D721Med (cell line): ENCODE data around the gene LRRC72.

Source experiments
- DNase-seq: peaks from one replicate; pipeline ENCODE4 v3.0.0; 2011; ENCODE audit warnings: low spot score; ENCODE audit not compliant: insufficient read length
- FAIRE-seq: peaks from 2 replicates; lab custom pipeline; 2011; peaks lifted over from hg19 to GRCh38; lab: Jason Lieb, UNC
- TF ChIP-seq, protein P1 (sequence below): IDR thresholded peaks from 2 replicates; pipeline ENCODE4 v1.5.1; 2012; ENCODE audit warnings: mild to moderate bottlenecking, control low read depth; ENCODE audit not compliant: insufficient read depth; ENCODE audit errors: missing control alignments

The LRRC72 gene

DNA sequence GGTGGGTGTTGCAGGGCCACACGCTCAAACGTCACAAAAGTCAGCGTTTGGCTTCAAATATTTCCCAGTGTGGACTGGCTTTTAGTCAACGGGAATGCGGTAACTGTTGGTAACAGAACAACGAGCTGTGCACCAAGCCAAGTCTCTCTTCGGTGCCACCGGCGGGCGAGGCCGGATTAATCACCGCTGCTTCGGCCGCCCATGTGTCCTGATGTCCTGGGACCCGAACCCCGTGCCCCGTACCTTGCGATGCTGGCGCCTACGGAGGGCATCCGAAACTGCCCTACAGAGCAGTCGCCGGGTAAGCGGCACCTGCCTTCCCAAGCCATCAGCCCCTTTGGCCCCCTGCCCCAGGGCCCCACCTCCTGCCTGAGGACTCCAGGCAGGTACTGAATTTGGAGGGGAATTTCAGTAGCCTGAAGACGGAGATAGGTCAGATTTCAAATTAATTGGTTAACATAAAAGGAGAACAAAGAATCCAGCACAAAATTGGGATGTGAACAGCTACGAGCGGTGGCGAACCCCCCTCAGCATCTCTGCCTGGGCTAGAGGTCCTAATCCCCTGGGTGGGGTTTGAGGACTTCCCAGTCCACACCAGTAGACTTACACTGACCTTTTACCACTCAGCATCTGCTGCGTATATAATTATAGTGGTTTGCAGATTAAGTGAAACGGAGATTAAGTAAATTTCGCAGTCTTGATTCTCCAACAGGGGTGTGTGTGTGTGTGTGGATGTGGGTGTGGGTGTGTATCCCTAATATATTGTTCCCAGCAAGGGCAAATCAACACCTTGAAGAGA lies at the start of gene LRRC72:
Gene LRRC72 (plus strand): TSS at position 84 of the 799 bp plus-strand sequence. CDS start 128 bp downstream, at position 212.
- DNase-seq (no peak), FAIRE-seq (no peak)
- TF ChIP-seq, protein P1, sequence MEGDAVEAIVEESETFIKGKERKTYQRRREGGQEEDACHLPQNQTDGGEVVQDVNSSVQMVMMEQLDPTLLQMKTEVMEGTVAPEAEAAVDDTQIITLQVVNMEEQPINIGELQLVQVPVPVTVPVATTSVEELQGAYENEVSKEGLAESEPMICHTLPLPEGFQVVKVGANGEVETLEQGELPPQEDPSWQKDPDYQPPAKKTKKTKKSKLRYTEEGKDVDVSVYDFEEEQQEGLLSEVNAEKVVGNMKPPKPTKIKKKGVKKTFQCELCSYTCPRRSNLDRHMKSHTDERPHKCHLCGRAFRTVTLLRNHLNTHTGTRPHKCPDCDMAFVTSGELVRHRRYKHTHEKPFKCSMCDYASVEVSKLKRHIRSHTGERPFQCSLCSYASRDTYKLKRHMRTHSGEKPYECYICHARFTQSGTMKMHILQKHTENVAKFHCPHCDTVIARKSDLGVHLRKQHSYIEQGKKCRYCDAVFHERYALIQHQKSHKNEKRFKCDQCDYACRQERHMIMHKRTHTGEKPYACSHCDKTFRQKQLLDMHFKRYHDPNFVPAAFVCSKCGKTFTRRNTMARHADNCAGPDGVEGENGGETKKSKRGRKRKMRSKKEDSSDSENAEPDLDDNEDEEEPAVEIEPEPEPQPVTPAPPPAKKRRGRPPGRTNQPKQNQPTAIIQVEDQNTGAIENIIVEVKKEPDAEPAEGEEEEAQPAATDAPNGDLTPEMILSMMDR, result no peak

DNA sequence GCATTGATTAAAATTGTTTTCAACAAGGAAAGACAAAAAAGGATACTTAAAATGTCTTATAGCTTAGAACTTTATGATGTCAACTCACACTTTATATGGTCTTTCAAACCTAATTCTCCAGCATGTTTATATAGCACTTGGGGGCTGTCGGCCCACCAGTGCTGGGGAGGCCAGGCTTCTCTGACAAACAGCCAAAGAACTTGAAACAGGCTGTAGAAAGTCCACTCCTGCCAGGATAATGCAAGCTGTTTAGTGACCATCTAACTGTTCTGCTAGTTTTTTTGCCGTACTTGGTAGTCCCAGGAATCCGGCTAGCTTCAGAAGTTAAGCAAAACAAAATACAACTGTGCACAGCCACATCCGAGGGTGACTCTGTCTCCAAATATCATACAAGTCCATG lies 47.5 kb upstream of the LRRC72 start:
- DNase-seq, result no peak
- FAIRE-seq, result no peak
- TF ChIP-seq, protein P1, result no peak

DNA sequence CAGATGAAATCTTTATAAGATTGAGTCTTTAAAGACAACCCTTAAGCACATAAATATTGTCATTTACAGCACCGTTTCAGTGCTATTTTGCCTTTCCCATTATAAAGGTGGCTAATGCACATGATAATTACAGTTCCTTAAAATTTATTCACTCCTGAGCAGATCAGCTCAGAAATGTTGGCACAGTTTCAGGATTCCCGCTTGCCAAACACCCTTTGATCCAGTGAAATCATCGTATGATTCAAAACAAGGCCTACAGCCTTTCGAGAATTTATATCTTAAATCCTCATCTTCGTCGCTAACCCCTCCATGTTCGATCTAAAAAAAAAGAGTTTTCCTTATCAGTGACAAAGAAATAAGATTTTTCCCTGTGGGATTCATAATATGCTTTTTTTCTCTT lies 47.0 kb upstream of the LRRC72 start:
- TF ChIP-seq, protein P1, result no peak
- FAIRE-seq, result no peak

DNA sequence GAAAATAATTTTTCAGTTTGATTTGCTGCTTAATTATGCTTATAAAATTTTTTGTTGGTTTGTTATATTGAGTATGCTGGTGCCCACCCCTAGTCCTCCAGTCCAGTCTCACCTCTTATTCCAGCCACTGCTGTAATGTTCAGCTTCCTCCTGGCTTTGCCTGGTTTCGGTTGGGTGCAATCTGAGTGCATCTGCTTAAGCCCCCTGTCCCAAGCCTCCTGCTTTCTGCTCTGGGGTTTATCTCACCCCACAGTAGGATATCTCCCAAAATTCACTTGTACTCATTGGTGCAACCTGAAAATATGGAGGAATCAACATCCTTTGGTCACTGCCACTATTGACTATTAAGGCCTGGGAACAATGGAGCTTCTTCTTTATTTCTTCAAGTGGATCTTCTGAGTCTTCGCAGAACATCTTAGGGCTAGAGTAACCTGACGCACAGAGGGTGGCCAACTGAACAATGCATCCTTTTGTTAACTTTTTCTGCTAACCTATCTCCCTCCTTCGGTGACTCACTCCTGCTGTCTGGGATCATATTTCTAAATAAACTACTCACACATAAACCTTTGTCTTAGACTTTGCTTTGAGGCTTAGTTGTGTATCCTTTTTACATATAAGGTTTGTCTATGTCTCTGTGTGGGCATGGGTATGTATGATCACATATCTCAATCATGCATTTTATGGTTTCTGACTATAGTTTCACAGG lies 42.0 kb upstream of the LRRC72 start:
- DNase-seq (no peak), FAIRE-seq (peak; percentile 79)

More for the DNA sequence above, 47.0 kb upstream of the LRRC72 start:
- DNase-seq, result no peak

DNA sequence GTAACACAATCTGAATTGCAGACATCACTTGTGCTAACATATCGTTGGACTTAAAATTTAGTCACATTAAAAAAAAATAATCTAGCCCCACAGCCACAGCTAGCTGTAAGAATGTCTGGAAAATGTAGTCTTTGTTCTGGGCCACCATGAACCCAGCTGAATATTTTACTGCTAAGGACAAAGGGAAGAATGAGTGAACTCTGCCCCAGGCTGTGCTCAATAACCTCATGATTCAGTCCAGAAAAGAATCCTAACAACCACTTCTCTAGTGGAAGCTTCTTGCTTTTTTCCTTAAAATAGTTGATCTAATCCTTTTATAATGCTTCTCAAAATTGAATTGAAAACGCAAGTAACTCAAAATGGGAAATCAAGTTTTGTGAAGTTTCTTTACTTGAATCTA lies 35.5 kb upstream of the LRRC72 start:
- FAIRE-seq (no peak), DNase-seq (no peak)
- TF ChIP-seq, protein P1, result no peak

More for the DNA sequence above, 42.0 kb upstream of the LRRC72 start:
- TF ChIP-seq, protein P1, result no peak

DNA sequence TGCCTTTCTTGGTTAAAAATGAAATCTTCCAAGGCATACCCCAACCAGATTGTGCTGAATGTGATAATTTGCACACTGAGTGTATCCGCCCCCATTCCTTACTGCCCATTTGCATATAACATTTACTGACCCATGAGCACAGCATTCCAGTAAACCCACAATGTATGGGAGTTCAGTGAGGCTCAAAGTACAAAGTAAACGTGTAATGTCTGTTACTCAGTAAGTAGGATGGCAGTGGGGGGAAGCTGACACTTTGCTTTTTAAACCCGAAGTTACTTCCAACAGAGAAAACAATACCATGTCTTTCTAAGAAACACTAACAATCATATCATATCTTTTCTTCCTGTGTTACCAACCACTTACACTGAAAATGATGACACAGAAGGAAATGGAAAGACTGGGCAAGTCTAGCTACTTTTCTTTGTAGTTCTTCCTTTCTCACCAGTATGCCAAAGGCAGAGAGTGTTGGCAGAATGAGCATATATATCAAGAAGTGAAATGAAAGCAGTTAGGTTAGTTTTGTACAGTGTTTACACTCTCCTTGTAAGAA lies 34.0 kb upstream of the LRRC72 start:
- FAIRE-seq (no peak), DNase-seq (no peak)

More for the DNA sequence above, 34.0 kb upstream of the LRRC72 start:
- TF ChIP-seq, protein P1, result no peak
